Measurements from ENCODE around the gene JOSD2. TPM values are rescaled to one million over a fixed set of nuclear protein-coding genes. Genes with fewer than 3 reads are reported as not detected.

The JOSD2 gene
- total RNA-seq, 4 donors from 2014 or later = 31.3 to 59.4 (median 42.9) TPM

DNA sequence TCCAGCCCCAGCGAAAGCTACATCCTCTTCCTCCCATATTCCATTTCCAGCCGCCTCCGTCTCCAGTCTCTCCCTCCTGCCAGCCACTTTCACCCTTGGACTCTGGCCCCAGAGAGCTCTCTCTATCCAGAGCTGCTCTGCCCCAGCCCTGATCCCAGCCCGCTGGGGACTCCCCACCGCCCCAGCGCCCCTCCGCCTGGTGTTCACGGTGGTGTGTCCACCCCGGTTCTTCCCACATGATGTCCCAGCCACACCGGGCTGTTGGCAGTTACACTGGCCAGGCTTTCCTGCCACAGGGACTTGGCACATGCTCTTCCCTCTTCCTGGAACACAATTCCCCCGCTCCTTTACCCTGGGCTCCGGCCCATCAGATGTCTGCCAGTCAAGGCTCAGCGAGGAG is 46.0 kb downstream of the JOSD2 start:
- Histone ChIP-seq H3K9me3 (no peaks in the 10 kb centered on the region), H3K4me1 (no peaks in the 10 kb centered on the region), H3K27ac (replicated peaks in 1 of 4) (no peak overlapping the region), H3K4me3 (no peak overlapping the region), H3K36me3 (no peaks in the 10 kb centered on the region), H3K27me3 (peaks cover 0 to 79% (median 4%) of the 10 kb centered on the region in 4 donors)
- WGBS = 95% methylated on average over 12 of the region's 13 CpGs
- DNase-seq (ENCODE audit: extremely low spot score) = no peak
- intact Hi-C loops (cut with DNase I) = no loop called here
- TF ChIP-seq, protein P1, sequence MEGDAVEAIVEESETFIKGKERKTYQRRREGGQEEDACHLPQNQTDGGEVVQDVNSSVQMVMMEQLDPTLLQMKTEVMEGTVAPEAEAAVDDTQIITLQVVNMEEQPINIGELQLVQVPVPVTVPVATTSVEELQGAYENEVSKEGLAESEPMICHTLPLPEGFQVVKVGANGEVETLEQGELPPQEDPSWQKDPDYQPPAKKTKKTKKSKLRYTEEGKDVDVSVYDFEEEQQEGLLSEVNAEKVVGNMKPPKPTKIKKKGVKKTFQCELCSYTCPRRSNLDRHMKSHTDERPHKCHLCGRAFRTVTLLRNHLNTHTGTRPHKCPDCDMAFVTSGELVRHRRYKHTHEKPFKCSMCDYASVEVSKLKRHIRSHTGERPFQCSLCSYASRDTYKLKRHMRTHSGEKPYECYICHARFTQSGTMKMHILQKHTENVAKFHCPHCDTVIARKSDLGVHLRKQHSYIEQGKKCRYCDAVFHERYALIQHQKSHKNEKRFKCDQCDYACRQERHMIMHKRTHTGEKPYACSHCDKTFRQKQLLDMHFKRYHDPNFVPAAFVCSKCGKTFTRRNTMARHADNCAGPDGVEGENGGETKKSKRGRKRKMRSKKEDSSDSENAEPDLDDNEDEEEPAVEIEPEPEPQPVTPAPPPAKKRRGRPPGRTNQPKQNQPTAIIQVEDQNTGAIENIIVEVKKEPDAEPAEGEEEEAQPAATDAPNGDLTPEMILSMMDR (IDR thresholded peaks at IDR 0.05) = no peak

DNA sequence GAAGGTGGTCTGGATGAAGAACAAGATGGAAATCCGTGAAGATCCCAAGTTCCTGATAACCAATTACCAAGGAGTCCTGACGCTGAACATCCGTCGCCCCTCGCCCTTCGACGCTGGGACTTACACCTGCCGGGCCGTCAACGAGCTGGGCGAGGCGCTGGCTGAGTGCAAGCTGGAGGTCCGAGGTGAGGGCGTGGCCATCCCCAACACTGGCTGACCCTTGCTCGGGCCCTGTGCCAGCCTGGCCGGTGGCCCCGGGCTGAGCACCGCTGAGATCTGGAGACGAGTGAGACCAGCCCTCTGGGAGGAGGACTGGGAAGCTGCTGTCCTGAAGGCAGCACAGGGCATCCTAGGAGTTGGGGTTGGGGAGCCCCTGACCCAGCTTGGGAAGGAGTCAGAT is 46.6 kb downstream of the JOSD2 start:
- no peaks in the 10 kb centered on the region for H3K4me1 ChIP-seq
- TF ChIP-seq POLR2AphosphoS5 (IDR thresholded peaks at IDR 0.05) (no peak), POLR2A (IDR thresholded peaks at IDR 0.05; ENCODE audit: low read depth) (no peak), EP300 (IDR thresholded peaks at IDR 0.05) (no peak)
- TF ChIP-seq, protein P1 (IDR thresholded peaks at IDR 0.05) = no peak
- 48% methylated on average over 4 of the region's 19 CpGs for WGBS
- intact Hi-C loops (cut with DNase I) = no loop called here
- no peaks in the 10 kb centered on the region for H3K36me3 ChIP-seq
- peaks cover 0 to 79% (median 6%) of the 10 kb centered on the region in 4 donors for H3K27me3 ChIP-seq
- no peak overlapping the region for H3K27ac ChIP-seq (replicated peaks in 1 of 4)
- no peak overlapping the region for H3K4me3 ChIP-seq
- no peaks in the 10 kb centered on the region for H3K9me3 ChIP-seq
- DNase-seq (ENCODE audit: extremely low spot score) = no peak

DNA sequence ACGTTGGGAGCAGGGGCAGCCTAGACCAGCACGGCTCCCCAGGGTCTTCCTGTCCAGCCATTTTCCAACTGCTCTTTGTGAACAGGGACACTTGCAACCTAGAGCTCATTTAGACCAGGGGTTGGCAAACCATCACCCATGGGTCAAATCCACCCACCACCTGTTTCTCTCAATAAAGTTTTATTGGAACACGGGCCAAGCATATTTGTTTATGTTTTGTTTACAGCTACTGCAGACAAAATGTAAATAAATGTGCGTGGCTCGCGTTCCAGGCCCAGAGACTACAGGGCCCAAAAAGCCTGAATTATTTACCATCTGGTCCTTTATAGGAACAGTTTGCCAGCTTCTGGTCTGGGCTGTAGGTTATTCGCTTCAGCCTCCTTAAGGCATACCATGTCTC is 48.0 kb downstream of the JOSD2 start:
- H3K27ac ChIP-seq (replicated peaks in 1 of 4) = no peak overlapping the region
- no peak for DNase-seq (ENCODE audit: extremely low spot score)
- no peak overlapping the region for H3K4me3 ChIP-seq
- H3K4me1 ChIP-seq = no peaks in the 10 kb centered on the region
- WGBS = 93% methylated on average over 6 of the region's 7 CpGs
- H3K27me3 ChIP-seq = peaks cover 0 to 85% (median 16%) of the 10 kb centered on the region in 4 donors
- H3K9me3 ChIP-seq = no peaks in the 10 kb centered on the region
- TF ChIP-seq, protein P1 (IDR thresholded peaks at IDR 0.05) = no peak
- TF ChIP-seq EP300 (IDR thresholded peaks at IDR 0.05) = no peak
- TF ChIP-seq POLR2AphosphoS5 (IDR thresholded peaks at IDR 0.05) = no peak
- no peak for TF ChIP-seq POLR2A (IDR thresholded peaks at IDR 0.05; ENCODE audit: low read depth)
- no peaks in the 10 kb centered on the region for H3K36me3 ChIP-seq
- intact Hi-C loops (cut with DNase I) = no loop called here

DNA sequence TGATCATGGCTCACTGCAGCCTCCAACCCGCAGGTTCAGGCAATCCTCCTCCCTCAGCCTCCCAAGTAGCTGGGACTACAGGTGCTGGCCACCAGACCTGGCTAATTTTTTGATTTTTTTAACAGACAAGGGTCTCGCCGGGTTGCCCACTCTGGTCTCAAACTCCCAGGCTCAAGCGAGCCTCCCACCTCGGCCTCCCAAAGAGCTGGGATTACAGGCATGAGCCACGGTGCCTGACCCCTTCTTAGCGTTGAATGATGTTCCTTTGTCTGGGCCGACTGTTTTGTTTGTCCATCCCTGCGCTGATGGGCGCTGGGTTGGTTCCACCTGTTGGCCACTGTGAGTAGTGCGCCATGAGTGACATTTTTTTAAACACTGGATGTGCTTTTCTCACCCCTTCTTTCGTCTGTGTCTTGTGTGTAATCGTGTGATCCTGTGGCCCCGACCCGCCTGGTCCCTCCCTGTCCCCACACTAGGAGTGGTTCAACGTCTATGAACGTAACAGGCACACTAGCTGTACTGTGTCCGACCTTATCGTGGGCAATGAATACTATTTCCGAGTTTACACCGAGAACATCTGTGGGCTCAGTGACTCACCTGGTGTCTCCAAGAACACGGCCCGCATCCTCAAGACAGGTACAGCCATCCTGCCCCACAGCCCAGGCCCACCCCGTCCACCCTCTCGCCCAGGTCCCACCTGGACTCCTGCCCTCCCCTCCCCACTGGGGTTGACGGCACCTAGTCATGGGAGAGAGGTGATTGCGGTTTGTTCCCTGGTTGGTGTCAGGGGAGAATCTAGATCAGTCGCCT is 49.7 kb downstream of the JOSD2 start:
- Histone ChIP-seq H3K4me3 (no peak overlapping the region), H3K27me3 (peaks cover 0 to 85% (median 20%) of the 10 kb centered on the region in 4 donors), H3K27ac (replicated peaks in 1 of 4) (no peak overlapping the region), H3K36me3 (no peaks in the 10 kb centered on the region), H3K9me3 (no peaks in the 10 kb centered on the region), H3K4me1 (no peaks in the 10 kb centered on the region)
- intact Hi-C loops (cut with DNase I) = loop anchor here (2.0 kb wide), 1 partner anchor 92 kb away; no protein-coding TSS in a partner anchor
- TF ChIP-seq POLR2AphosphoS5 (IDR thresholded peaks at IDR 0.05) (peak in 1 of 2 donors; percentile 18), POLR2A (IDR thresholded peaks at IDR 0.05; ENCODE audit: low read depth) (no peak), EP300 (IDR thresholded peaks at IDR 0.05) (no peak)
- TF ChIP-seq, protein P1 (IDR thresholded peaks at IDR 0.05) = peak; percentile 66 to 81 (median 67)
- WGBS = 31% methylated on average over 24 of the region's 28 CpGs
- no peak for DNase-seq (ENCODE audit: extremely low spot score)

All from esophagus muscularis mucosa (tissue), 4 donors.